ENCODE data around the gene TMEM184A.

GRCh38 chr7:1513657-1514095, 42.3 kb downstream of the TMEM184A start:
- TF ChIP-seq FOXM1 (IDR thresholded peaks at IDR 0.05; ENCODE audit: borderline replicate concordance, low read depth) (no peak), MAX (IDR thresholded peaks at IDR 0.05) (no peak), CREB1 (IDR thresholded peaks at IDR 0.05; ENCODE audit: low read depth) (no peak), EP300 (IDR thresholded peaks at IDR 0.05; ENCODE audit: borderline replicate concordance) (no peak), NFIC (IDR thresholded peaks at IDR 0.05) (no peak), REST (IDR thresholded peaks at IDR 0.05; ENCODE audit: low read depth) (no peak)

Measured in Ishikawa (cell line).